Measurements from ENCODE around the gene CABP1. TPM values are rescaled to one million over a fixed set of nuclear protein-coding genes. Genes with fewer than 3 reads are reported as not detected.

CABP1 gene
- total and polyA plus RNA-seq, 10 of the 15 experiments (the other 5 are each of a cell fraction or from before 2014, with no cell fraction given): 0.16 to 2.4 (median 0.80) TPM; not detected in 2

DNA sequence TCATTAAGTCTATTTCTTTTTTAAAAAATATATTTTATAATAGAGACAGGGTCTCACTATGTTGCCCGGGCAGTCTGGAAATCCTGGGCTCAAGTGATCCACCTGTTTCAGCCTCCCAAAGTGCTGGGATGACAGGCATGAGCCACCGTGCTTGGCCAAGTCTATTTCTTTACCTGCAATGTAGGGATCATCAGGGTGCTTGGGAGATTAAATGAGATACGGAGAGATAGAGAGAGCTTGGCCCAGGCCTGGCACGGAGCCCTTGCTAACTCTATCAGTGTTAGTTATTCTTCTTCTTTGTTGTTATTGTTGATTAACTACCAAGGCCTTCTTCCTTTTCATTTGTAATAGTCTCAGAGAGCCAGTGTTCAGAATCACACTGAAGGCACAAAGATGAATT is 3.1 kb downstream of the CABP1 start (continued):
- TF ChIP-seq PAX5 (IDR thresholded peaks at IDR 0.05; ENCODE audit: borderline replicate concordance, low read depth, low read length) (no peak), TCF12 (IDR thresholded peaks at IDR 0.05; ENCODE audit: low read depth, low read length) (no peak), NFIC (IDR thresholded peaks at IDR 0.05; ENCODE audit: low read depth, low read length) (no peak), MTA3 (IDR thresholded peaks at IDR 0.05; ENCODE audit: borderline replicate concordance, low read length) (no peak), KDM1A (IDR thresholded peaks at IDR 0.05; ENCODE audit: borderline replicate concordance) (no peak), EGR1 (IDR thresholded peaks at IDR 0.05; ENCODE audit: borderline replicate concordance in 1 of 2, low read depth in 2 of 2, low read length in 2 of 2) (no peak)

DNA sequence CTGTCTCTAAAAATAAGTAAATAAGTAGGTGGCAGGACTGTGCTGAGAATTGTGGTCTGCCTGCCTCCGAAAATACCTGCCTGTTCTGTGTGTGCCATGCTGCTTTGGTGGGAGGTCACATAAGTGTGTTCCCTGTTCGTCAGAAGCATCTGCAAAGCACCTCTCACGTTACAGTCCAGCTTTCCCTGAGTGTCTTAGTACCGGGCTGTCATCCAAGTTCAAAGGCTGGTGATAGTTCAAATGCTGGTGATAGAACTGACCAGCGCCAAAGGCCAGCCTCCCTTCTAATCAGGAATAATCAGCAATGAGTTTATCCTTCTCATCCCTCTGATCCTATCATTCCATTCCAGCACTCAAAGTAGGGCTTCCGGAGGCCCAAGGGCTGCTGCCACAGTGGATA is 5.6 kb downstream of the CABP1 start:
- ATAC-seq (no peak), FAIRE-seq (no peak), DNase-seq (ENCODE audit: low read depth, low spot score) (no peak)
- Histone ChIP-seq H3K4me2 (ENCODE audit: control insufficient read depth, insufficient read depth) (no peak overlapping the region), H3K27ac (ENCODE audit: control insufficient read depth, insufficient read depth) (no peak overlapping the region), H3K9me3 (replicated peaks; ENCODE audit: control insufficient read depth, insufficient read depth, low read length) (no peaks in the 10 kb centered on the region), H3K27me3 (replicated peaks in 1 of 2; ENCODE audit: control insufficient read depth in 2 of 2, insufficient read depth in 2 of 2, low read length in 1 of 2) (peaks cover 6 to 8% of the 10 kb centered on the region in 2 experiments), H3K36me3 (ENCODE audit: control insufficient read depth in 2 of 2, insufficient read depth in 2 of 2, low read length in 1 of 2) (no peaks in the 10 kb centered on the region), H3K9ac (ENCODE audit: control insufficient read depth, insufficient read depth, low read length) (no peak overlapping the region), H4K20me1 (ENCODE audit: control insufficient read depth, insufficient read depth) (no peaks in the 10 kb centered on the region), H3K4me3 (no peak overlapping the region), H3K4me1 (ENCODE audit: control insufficient read depth, insufficient read depth, low read length) (peaks cover 19% of the 10 kb centered on the region), H3K79me2 (ENCODE audit: control insufficient read depth, insufficient read depth, low read length) (no peaks in the 10 kb centered on the region), H2AFZ (ENCODE audit: control insufficient read depth, low read depth, low read length) (no peak overlapping the region)
- no TSS peak for BruUV-seq (replicated peaks)
- 44% methylated on average over 6 of the region's 6 CpGs for WGBS (ENCODE audit: insufficient coverage, insufficient replicate concordance, low lambda C conversion rate, missing lambda C conversion rate)
- SMC1A ChIA-PET (ENCODE audit: uncharacterized antibody, unreplicated experiment): interaction anchor here (0.6 to 8.8 kb wide), 15 partner anchors 11 to 326 kb away, joined by 3 to 167 read pairs (median 9); partner anchors contain the start of genes MLEC, POP5 and UNC119B
- RAD21 ChIA-PET (ENCODE audit: unreplicated experiment): interaction anchor here (0.6 to 7.3 kb wide), 10 partner anchors 23 to 368 kb away, joined by 3 to 144 read pairs (median 22); partner anchors contain the start of genes MLEC, POP5 and UNC119B
- CTCF ChIA-PET: interaction anchor here (0.6 to 14.4 kb wide), 31 partner anchors 11 to 465 kb away, joined by 3 to 454 read pairs (median 4); partner anchors contain the start of genes MLEC, POP5 and UNC119B
- in situ Hi-C loops (cut with MboI) (loop anchor here (5.0 kb wide), 2 partner anchors 66 to 326 kb away; partner anchors contain the start of gene UNC119B), intact Hi-C loops (cut with micrococcal nuclease; ENCODE audit: unreplicated experiment) (loop anchor here (5.0 kb wide), 2 partner anchors 64 to 466 kb away; partner anchors contain the start of gene POP5)
- POLR2A ChIA-PET: interaction anchor here (1.0 kb wide), 1 partner anchor 42 kb away, joined by 3 read pairs; no protein-coding TSS in a partner anchor
- TF ChIP-seq RBBP5 (conservative IDR thresholded peaks at IDR 0.05) (no peak), TCF12 (IDR thresholded peaks at IDR 0.05; ENCODE audit: low read depth, low read length) (no peak), MTA2 (IDR thresholded peaks at IDR 0.05; ENCODE audit: low read depth) (no peak), RUNX3 (IDR thresholded peaks at IDR 0.05; ENCODE audit: low read length) (no peak), TARDBP (IDR thresholded peaks at IDR 0.05; ENCODE audit: borderline replicate concordance) (no peak), CREM (IDR thresholded peaks at IDR 0.05; ENCODE audit: low read depth) (no peak), POLR2AphosphoS2 (IDR thresholded peaks at IDR 0.05; ENCODE audit: low read depth, low read length) (no peak), STAT1 (conservative IDR thresholded peaks at IDR 0.05) (no peak), RB1 (IDR thresholded peaks at IDR 0.05; ENCODE audit: borderline replicate concordance) (no peak), TCF7 (IDR thresholded peaks at IDR 0.05; ENCODE audit: borderline replicate concordance) (no peak), CEBPB (IDR thresholded peaks at IDR 0.05; ENCODE audit: borderline replicate concordance in 1 of 2, low read depth in 2 of 2, low read length in 2 of 2) (no peak), CHD4 (IDR thresholded peaks at IDR 0.05) (no peak)
- TF ChIP-seq, protein P1, sequence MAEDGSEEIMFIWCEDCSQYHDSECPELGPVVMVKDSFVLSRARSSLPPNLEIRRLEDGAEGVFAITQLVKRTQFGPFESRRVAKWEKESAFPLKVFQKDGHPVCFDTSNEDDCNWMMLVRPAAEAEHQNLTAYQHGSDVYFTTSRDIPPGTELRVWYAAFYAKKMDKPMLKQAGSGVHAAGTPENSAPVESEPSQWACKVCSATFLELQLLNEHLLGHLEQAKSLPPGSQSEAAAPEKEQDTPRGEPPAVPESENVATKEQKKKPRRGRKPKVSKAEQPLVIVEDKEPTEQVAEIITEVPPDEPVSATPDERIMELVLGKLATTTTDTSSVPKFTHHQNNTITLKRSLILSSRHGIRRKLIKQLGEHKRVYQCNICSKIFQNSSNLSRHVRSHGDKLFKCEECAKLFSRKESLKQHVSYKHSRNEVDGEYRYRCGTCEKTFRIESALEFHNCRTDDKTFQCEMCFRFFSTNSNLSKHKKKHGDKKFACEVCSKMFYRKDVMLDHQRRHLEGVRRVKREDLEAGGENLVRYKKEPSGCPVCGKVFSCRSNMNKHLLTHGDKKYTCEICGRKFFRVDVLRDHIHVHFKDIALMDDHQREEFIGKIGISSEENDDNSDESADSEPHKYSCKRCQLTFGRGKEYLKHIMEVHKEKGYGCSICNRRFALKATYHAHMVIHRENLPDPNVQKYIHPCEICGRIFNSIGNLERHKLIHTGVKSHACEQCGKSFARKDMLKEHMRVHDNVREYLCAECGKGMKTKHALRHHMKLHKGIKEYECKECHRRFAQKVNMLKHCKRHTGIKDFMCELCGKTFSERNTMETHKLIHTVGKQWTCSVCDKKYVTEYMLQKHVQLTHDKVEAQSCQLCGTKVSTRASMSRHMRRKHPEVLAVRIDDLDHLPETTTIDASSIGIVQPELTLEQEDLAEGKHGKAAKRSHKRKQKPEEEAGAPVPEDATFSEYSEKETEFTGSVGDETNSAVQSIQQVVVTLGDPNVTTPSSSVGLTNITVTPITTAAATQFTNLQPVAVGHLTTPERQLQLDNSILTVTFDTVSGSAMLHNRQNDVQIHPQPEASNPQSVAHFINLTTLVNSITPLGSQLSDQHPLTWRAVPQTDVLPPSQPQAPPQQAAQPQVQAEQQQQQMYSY (CRISPR knock-in tag; IDR thresholded peaks at IDR 0.05): no peak
